Measurements from ENCODE around the gene NMT2.
"Not testable (repeated sequence)": the region's sequence is repeated elsewhere in the genome, so short reads cannot be mapped to it uniquely, and the experiment has no call there.

NMT2 gene

GRCh38 chr10:15208221-15208620, 39.7 kb upstream of the NMT2 start:
- no peak for TF ChIP-seq CTCF (conservative IDR thresholded peaks at IDR 0.05)
- H3K27ac ChIP-seq: no peak overlapping the region

GRCh38 chr10:15207410-15207809, 38.9 kb upstream of the NMT2 start:
- H3K27ac ChIP-seq: not testable (repeated sequence)

- no peak overlapping the region for H3K27ac ChIP-seq
- TF ChIP-seq CTCF (conservative IDR thresholded peaks at IDR 0.05): no peak
Measured at GRCh38 chr10:15202639-15203038, 34.1 kb upstream of the NMT2 start.

GRCh38 chr10:15202301-15202621, 33.8 kb upstream of the NMT2 start:
- H3K27ac ChIP-seq: not testable (repeated sequence)

- H3K27ac ChIP-seq: no peak overlapping the region
- TF ChIP-seq CTCF (conservative IDR thresholded peaks at IDR 0.05): no peak
Measured at GRCh38 chr10:15201589-15202300, 33.3 kb upstream of the NMT2 start.

GRCh38 chr10:15200626-15201025, 32.1 kb upstream of the NMT2 start:
- H3K27ac ChIP-seq: no peak overlapping the region
- TF ChIP-seq CTCF (conservative IDR thresholded peaks at IDR 0.05): no peak

- TF ChIP-seq CTCF (conservative IDR thresholded peaks at IDR 0.05): no peak
- no peak overlapping the region for H3K27ac ChIP-seq
Measured at GRCh38 chr10:15197911-15198310, 29.4 kb upstream of the NMT2 start.

- TF ChIP-seq CTCF (conservative IDR thresholded peaks at IDR 0.05): no peak
- H3K27ac ChIP-seq: no peak overlapping the region
Measured at GRCh38 chr10:15197276-15197675, 28.8 kb upstream of the NMT2 start.
